Endothelial cell of umbilical vein (primary cell): ENCODE data around the gene GMNN. TPM values are rescaled to one million over a fixed set of nuclear protein-coding genes. Genes with fewer than 3 reads are reported as not detected.

Experiments
- BruUV-seq: library from RNA; stranded (reverse); fragments of 400-500 nt; replicated peaks from 2 replicates; lab custom pipeline; 2021; lab: Mats Ljungman, UMichigan
- CTCF ChIA-PET: fragments of 300-600, 350-600 bp; sonication (Branson Sonifier 250); formaldehyde crosslinking; loops from one replicate; lab custom pipeline; 2021; ENCODE audit warnings: antibody characterized with exemption, inconsistent platforms; lab: Charles Lee
- POLR2A ChIA-PET: fragments of 300-600, 350-600 bp; sonication (Branson Sonifier 250); formaldehyde crosslinking; loops from one replicate; lab custom pipeline; 2021; ENCODE audit warnings: antibody characterized with exemption, inconsistent platforms; lab: Charles Lee
- DNase-seq: peaks from one replicate; pipeline ENCODE4 v3.0.0-alpha.2; 2011; ENCODE audit warnings: low read depth, low spot score
- FAIRE-seq: peaks from 2 replicates; lab custom pipeline; 2011; peaks lifted over from hg19 to GRCh38; lab: Jason Lieb, UNC
- H2AFZ ChIP-seq: 2 replicates; pipeline ENCODE4 v1.6.0; 2012; ENCODE audit warnings: low read depth, low read length, control low read depth, inconsistent platforms
- H3K27ac ChIP-seq: 2 replicates; pipeline ENCODE4 v1.5.1; 2011; ENCODE audit warnings: low read depth, mild to moderate bottlenecking, control low read depth, low read length, moderate library complexity; ENCODE audit not compliant: insufficient read depth
- H3K27me3 ChIP-seq, 2 experiments: 2 replicates each; pipeline versions ENCODE4 v1.6.0 to v1.6.1; 2011; ENCODE audit warnings: low read length in 2 of 2, mixed read lengths in 1 of 2; ENCODE audit not compliant: control insufficient read depth in 2 of 2, insufficient read depth in 2 of 2
- H3K36me3 ChIP-seq, 2 experiments: 2 replicates in 1 of 2; 3 replicates in 1 of 2; pipeline ENCODE4 v1.5.1; 2011; ENCODE audit warnings: low read length in 2 of 2, mild to moderate bottlenecking in 1 of 2, moderate library complexity in 1 of 2; ENCODE audit not compliant: control insufficient read depth in 2 of 2, insufficient read depth in 2 of 2; ENCODE audit errors: extremely low read depth in 1 of 2
- H3K4me1 ChIP-seq: 3 replicates; pipeline ENCODE4 v1.5.1; 2011; ENCODE audit warnings: mild to moderate bottlenecking, low read length; ENCODE audit not compliant: control insufficient read depth, insufficient read depth; ENCODE audit errors: extremely low read depth
- H3K4me2 ChIP-seq: 2 replicates; pipeline ENCODE4 v1.6.1; 2011; ENCODE audit warnings: low read length, control low read depth, mixed read lengths; ENCODE audit not compliant: insufficient read depth
- H3K4me3 ChIP-seq, 3 experiments: fragments of 200-600 bp in 1 of 3; sonication (generic), shearing (Covaris generic) in 1 of 3; replicated peaks in 1 of 3; 2 replicates each; pipeline ENCODE4 v1.5.1; 2011 to 2016; ENCODE audit warnings: control low read depth in 3 of 3, low read length in 3 of 3, mild to moderate bottlenecking in 2 of 3, inconsistent platforms in 1 of 3, low read depth in 1 of 3, moderate library complexity in 1 of 3; ENCODE audit not compliant: insufficient read depth in 1 of 3
- H3K79me2 ChIP-seq: 2 replicates; pipeline ENCODE4 v1.6.0; 2012; ENCODE audit warnings: low read length, inconsistent platforms; ENCODE audit not compliant: control insufficient read depth, insufficient read depth
- H3K9ac ChIP-seq: replicated peaks from 2 replicates; pipeline ENCODE3; 2011; ENCODE audit warnings: low read length, control low read depth; ENCODE audit not compliant: insufficient read depth; ENCODE audit errors: extremely low read depth
- H3K9me1 ChIP-seq: replicated peaks from 3 replicates; pipeline ENCODE4 v1.6.0; 2011; ENCODE audit warnings: mild to moderate bottlenecking, low read length; ENCODE audit not compliant: control insufficient read depth, insufficient read depth; ENCODE audit errors: extremely low read depth
- H3K9me3 ChIP-seq: replicated peaks from 2 replicates; pipeline ENCODE4 v1.5.1; 2012; ENCODE audit warnings: low read length, inconsistent platforms; ENCODE audit not compliant: control insufficient read depth, insufficient read depth
- H4K20me1 ChIP-seq: replicated peaks from 2 replicates; pipeline ENCODE3; 2011; ENCODE audit warnings: mild to moderate bottlenecking, low read length; ENCODE audit not compliant: control insufficient read depth, insufficient read depth; ENCODE audit errors: extremely low read depth
- EZH2 ChIP-seq: IDR thresholded peaks from 2 replicates; pipeline ENCODE4 v1.6.1; 2012; ENCODE audit warnings: borderline replicate concordance, low read depth, mild to moderate bottlenecking, moderate library complexity, low read length, inconsistent platforms; ENCODE audit not compliant: severe bottlenecking
- FOS ChIP-seq: IDR thresholded peaks from 2 replicates; pipeline ENCODE4 v1.6.1; 2011; ENCODE audit warnings: mild to moderate bottlenecking, low read length, moderate library complexity, borderline replicate concordance; ENCODE audit not compliant: insufficient read depth
- POLR2A ChIP-seq: IDR thresholded peaks from 2 replicates; pipeline ENCODE4 v1.6.1; 2012; ENCODE audit warnings: low read depth, mild to moderate bottlenecking, control low read depth, low read length
- dilution Hi-C: fragments of 300-500 bp; cut with MboI; formaldehyde crosslinking; loops from one replicate; pipeline ENCODE4 v1.15.0; 2019; ENCODE audit warnings: low sequenced_read_pairs; ENCODE audit not compliant: extremely low pct_ligation_motif_present
- intact Hi-C: fragments of 100-400 bp; cut with micrococcal nuclease; formaldehyde crosslinking; loops from one replicate; pipeline ENCODE4 v1.10.0; 2022
- polyA plus RNA-seq, 4 experiments: library from polyadenylated mRNA; depleted of rRNA in 3 of 4; stranded (reverse) in 3 of 4; unstranded in 1 of 4; fragments of >200 nt; gene quantifications; 2 replicates each; pipeline versions ENCODE4 v1.2.1 to v1.2.3, GENCODE V29; 2011 to 2012; ENCODE audit warnings: missing spikeins in 1 of 4
- total RNA-seq: library from RNA; stranded (reverse); gene quantifications from 2 replicates; pipeline ENCODE4 v1.2.3, GENCODE V29; 2021
- TF ChIP-seq, protein P1 (sequence below), 2 donors: IDR thresholded peaks; 1 replicate in 1 of 2; 2 replicates in 1 of 2; pipeline ENCODE4 v1.5.1; 2011; ENCODE audit warnings: low read length in 2 of 2, mild to moderate bottlenecking in 2 of 2, moderate library complexity in 2 of 2, control low read depth in 1 of 2, inconsistent platforms in 1 of 2, low read depth in 1 of 2; ENCODE audit not compliant: insufficient read depth in 1 of 2; ENCODE audit errors: extremely low read depth in 1 of 2

GMNN gene
- total and polyA plus RNA-seq, 2 donors (not counting 3 experiments of a cell fraction or from before 2014, with no cell fraction given), result 25.4 to 52.6 TPM

DNA sequence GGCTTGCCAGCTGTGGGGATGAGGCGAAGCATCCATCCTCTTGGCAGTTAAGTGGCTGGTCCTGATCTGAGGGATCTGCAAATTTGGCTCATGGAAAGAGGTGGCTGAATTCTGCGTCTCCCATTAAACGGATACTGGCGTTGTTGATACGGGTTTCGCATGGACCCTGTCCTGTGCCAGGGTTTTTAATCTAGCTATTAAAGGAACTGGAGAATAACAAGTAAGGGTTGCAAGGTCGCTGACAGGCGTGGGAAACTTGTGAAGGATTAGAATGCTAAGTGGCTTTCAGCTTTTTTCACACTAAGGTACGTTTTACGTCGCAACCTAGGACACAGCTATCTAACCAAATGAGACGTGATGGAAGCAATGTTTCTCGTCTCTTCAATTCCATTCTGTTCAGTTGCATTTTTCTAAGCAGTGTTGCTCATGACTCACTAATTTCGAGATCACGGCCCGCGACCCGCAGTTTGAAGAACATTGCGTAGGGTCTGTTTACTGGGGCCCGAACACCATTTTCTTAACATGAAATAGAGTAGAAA is 852 bp downstream of the GMNN start:
- H4K20me1 ChIP-seq, result no peaks in the 10 kb centered on the region

DNA sequence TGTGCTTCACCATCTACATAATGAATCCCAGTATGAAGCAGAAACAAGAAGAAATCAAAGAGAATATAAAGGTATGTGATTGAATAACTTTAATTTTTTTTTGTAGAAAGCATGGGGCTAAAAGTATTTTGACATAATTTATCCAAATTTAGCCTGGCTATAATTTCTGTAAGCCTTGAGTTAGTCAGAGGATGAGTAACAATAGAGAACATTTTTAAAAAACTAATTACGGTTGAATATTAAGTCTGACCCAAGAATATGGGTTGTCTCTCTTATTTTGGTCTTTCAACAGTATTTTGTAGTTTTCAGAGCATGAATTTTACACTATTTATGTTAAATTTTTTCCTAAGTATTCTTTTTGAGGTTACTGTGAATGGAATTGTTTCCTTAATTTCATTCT is 2.5 kb downstream of the GMNN start:
- Histone ChIP-seq H3K4me3 (peak overlapping the region in 1 of 3 experiments; percentile 82), H3K79me2 (peaks cover 54% of the 10 kb centered on the region)

More for the DNA sequence above, 852 bp downstream of the GMNN start:
- Histone ChIP-seq H3K4me3 (peak overlapping the region; percentile 41 to 99 (median 82)), H3K4me2 (peak overlapping the region; percentile 53), H3K27ac (peak overlapping the region; percentile 54), H2AFZ (peak overlapping the region; percentile 63), H3K9me1 (no peaks in the 10 kb centered on the region), H3K4me1 (peaks cover 23% of the 10 kb centered on the region), H3K27me3 (no peaks in the 10 kb centered on the region), H3K36me3 (peaks cover 0 to 1% of the 10 kb centered on the region in 2 experiments), H3K9me3 (no peaks in the 10 kb centered on the region), H3K79me2 (peaks cover 52% of the 10 kb centered on the region), H3K9ac (peak overlapping the region; percentile 88)
- intact Hi-C loops, result loop anchor here (1.0 to 10.0 kb wide), 7 partner anchors 32 to 399 kb away; partner anchors contain the start of gene ACOT13
- CTCF ChIA-PET, result interaction anchor here (0.8 to 2.1 kb wide), 4 partner anchors 9 to 295 kb away, joined by 3 to 11 read pairs (median 3); no protein-coding TSS in a partner anchor
- dilution Hi-C loops, result no loop called here
- POLR2A ChIA-PET, result interaction anchor here (0.5 to 0.7 kb wide), 3 partner anchors 32 to 72 kb away, joined by 3 to 8 read pairs (median 4); no protein-coding TSS in a partner anchor
- TF ChIP-seq, protein P1, sequence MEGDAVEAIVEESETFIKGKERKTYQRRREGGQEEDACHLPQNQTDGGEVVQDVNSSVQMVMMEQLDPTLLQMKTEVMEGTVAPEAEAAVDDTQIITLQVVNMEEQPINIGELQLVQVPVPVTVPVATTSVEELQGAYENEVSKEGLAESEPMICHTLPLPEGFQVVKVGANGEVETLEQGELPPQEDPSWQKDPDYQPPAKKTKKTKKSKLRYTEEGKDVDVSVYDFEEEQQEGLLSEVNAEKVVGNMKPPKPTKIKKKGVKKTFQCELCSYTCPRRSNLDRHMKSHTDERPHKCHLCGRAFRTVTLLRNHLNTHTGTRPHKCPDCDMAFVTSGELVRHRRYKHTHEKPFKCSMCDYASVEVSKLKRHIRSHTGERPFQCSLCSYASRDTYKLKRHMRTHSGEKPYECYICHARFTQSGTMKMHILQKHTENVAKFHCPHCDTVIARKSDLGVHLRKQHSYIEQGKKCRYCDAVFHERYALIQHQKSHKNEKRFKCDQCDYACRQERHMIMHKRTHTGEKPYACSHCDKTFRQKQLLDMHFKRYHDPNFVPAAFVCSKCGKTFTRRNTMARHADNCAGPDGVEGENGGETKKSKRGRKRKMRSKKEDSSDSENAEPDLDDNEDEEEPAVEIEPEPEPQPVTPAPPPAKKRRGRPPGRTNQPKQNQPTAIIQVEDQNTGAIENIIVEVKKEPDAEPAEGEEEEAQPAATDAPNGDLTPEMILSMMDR (IDR thresholded peaks at IDR 0.05; ENCODE audit: extremely low read depth in 1 of 2, insufficient read depth in 1 of 2, low read depth in 1 of 2, low read length in 2 of 2), result no peak
- TF ChIP-seq FOS, result peak; percentile 21
- no peak for FAIRE-seq
- TSS peak; percentile 18 for BruUV-seq
- no peak for DNase-seq

More for the DNA sequence above, 2.5 kb downstream of the GMNN start:
- intact Hi-C loops (loop anchor here (5.0 to 10.0 kb wide), 3 partner anchors 240 to 398 kb away; no protein-coding TSS in a partner anchor), dilution Hi-C loops (no loop called here)
- no peaks in the 10 kb centered on the region for H4K20me1 ChIP-seq
- peak overlapping the region; percentile 88 for H3K9ac ChIP-seq
- no TSS peak for BruUV-seq
- H3K4me1 ChIP-seq, result peaks cover 23% of the 10 kb centered on the region
- no peak overlapping the region for H2AFZ ChIP-seq
- no peak overlapping the region for H3K27ac ChIP-seq
- DNase-seq (no peak), FAIRE-seq (no peak)
- H3K27me3 ChIP-seq, result no peaks in the 10 kb centered on the region
- ChIA-PET POLR2A (no interaction called here), CTCF (interaction anchor here (2.1 kb wide), 1 partner anchor 196 kb away, joined by 11 read pairs; no protein-coding TSS in a partner anchor)
- no peaks in the 10 kb centered on the region for H3K9me3 ChIP-seq
- H3K36me3 ChIP-seq, result peaks cover 0 to 8% of the 10 kb centered on the region in 2 experiments
- no peaks in the 10 kb centered on the region for H3K9me1 ChIP-seq
- peak overlapping the region; percentile 53 for H3K4me2 ChIP-seq
- no peak for TF ChIP-seq POLR2A
- no peak for TF ChIP-seq EZH2
